ENCODE data around the gene KLC4. TPM values are rescaled to one million over a fixed set of nuclear protein-coding genes. Genes with fewer than 3 reads are reported as not detected.
A peak's percentile ranks its signal among the peaks of the same experiment; 100 is the strongest.

KLC4 gene
- polyA plus RNA-seq, 1 experiment = 16.8 TPM

GRCh38 chr6:43091020-43091419, 31.6 kb downstream of the KLC4 start:
- H3K4me3 ChIP-seq (ENCODE audit: low read depth, low read length) = no peak overlapping the region
- CTCF ChIA-PET = interaction anchor here (1.9 kb wide), 1 partner anchor 38 kb away, joined by 8 read pairs; no protein-coding TSS in a partner anchor

GRCh38 chr6:43091436-43091991, 32.1 kb downstream of the KLC4 start:
- ChIA-PET CTCF (interaction anchor here (0.9 kb wide), 1 partner anchor 10 kb away, joined by 3 read pairs; no protein-coding TSS in a partner anchor), POLR2A (no interaction called here)
- Histone ChIP-seq H3K36me3 (ENCODE audit: control insufficient read depth, insufficient read depth, low read length) (no peaks in the 10 kb centered on the region), H3K4me3 (ENCODE audit: low read depth, low read length) (no peak overlapping the region), H3K27me3 (ENCODE audit: control insufficient read depth, insufficient read depth, low read length) (no peaks in the 10 kb centered on the region)
- no peak for TF ChIP-seq CTCF (IDR thresholded peaks at IDR 0.05; ENCODE audit: insufficient read depth, low read depth, low read length)
- no peak for DNase-seq (ENCODE audit: low read depth)

More at GRCh38 chr6:43091020-43091419, 31.6 kb downstream of the KLC4 start:
- no peak for TF ChIP-seq CTCF (IDR thresholded peaks at IDR 0.05; ENCODE audit: insufficient read depth, low read depth, low read length)
- H3K27me3 ChIP-seq (ENCODE audit: control insufficient read depth, insufficient read depth, low read length) = no peaks in the 10 kb centered on the region
- no peak for DNase-seq (ENCODE audit: low read depth)
- H3K36me3 ChIP-seq (ENCODE audit: control insufficient read depth, insufficient read depth, low read length) = no peaks in the 10 kb centered on the region
- POLR2A ChIA-PET = no interaction called here

- Histone ChIP-seq H3K27me3 (ENCODE audit: control insufficient read depth, insufficient read depth, low read length) (no peaks in the 10 kb centered on the region), H3K36me3 (ENCODE audit: control insufficient read depth, insufficient read depth, low read length) (no peaks in the 10 kb centered on the region), H3K4me3 (ENCODE audit: low read depth, low read length) (no peak overlapping the region)
- CTCF ChIA-PET = interaction anchor here (0.9 kb wide), 1 partner anchor 11 kb away, joined by 3 read pairs; no protein-coding TSS in a partner anchor
- POLR2A ChIA-PET = no interaction called here
- no peak for TF ChIP-seq CTCF (IDR thresholded peaks at IDR 0.05; ENCODE audit: insufficient read depth, low read depth, low read length)
- no peak for DNase-seq (ENCODE audit: low read depth)
These were observed 33.2 kb downstream of the KLC4 start for GRCh38 chr6:43092635-43093034.

- H3K36me3 ChIP-seq (ENCODE audit: control insufficient read depth, insufficient read depth, low read length) = no peaks in the 10 kb centered on the region
- TF ChIP-seq CTCF (IDR thresholded peaks at IDR 0.05; ENCODE audit: insufficient read depth, low read depth, low read length) = no peak
- ChIA-PET CTCF (interaction anchor here (0.6 kb wide), 1 partner anchor 78 kb away, joined by 5 read pairs; no protein-coding TSS in a partner anchor), POLR2A (no interaction called here)
- DNase-seq (ENCODE audit: low read depth) = peak; percentile 62
- H3K4me3 ChIP-seq (ENCODE audit: low read depth, low read length) = peak overlapping the region; percentile 4; the same call in 1 of the 2 replicates
- no peaks in the 10 kb centered on the region for H3K27me3 ChIP-seq (ENCODE audit: control insufficient read depth, insufficient read depth, low read length)
These were observed 34.2 kb downstream of the KLC4 start for GRCh38 chr6:43093436-43094289.

- Histone ChIP-seq H3K27me3 (ENCODE audit: control insufficient read depth, insufficient read depth, low read length) (no peaks in the 10 kb centered on the region), H3K36me3 (ENCODE audit: control insufficient read depth, insufficient read depth, low read length) (no peaks in the 10 kb centered on the region), H3K4me3 (ENCODE audit: low read depth, low read length) (no peak overlapping the region)
- ChIA-PET POLR2A (interaction anchor here (0.6 kb wide), 1 partner anchor 18 kb away, joined by 5 read pairs; no protein-coding TSS in a partner anchor), CTCF (interaction anchor here (0.8 to 2.4 kb wide), 6 partner anchors 18 to 48 kb away, joined by 3 to 12 read pairs (median 6); no protein-coding TSS in a partner anchor)
- DNase-seq (ENCODE audit: low read depth) = no peak
- TF ChIP-seq CTCF (IDR thresholded peaks at IDR 0.05; ENCODE audit: insufficient read depth, low read depth, low read length) = no peak
These were observed 36.5 kb downstream of the KLC4 start for GRCh38 chr6:43095939-43096338.

All from BJ (cell line).